UCSD-AML1 (cell line): Measurements from ENCODE around the gene LGR4.
A peak's percentile ranks its signal among the peaks of the same experiment; 100 is the strongest.
"Not testable (repeated sequence)": the region's sequence is repeated elsewhere in the genome, so short reads cannot be mapped to it uniquely, and the experiment has no call there.

Experiments used
- DNase-seq: peaks from one replicate; lab custom pipeline; 2025; ENCODE audit not compliant: unreplicated experiment; lab: John Stamatoyannopoulos, UW

Gene LGR4, protein sequence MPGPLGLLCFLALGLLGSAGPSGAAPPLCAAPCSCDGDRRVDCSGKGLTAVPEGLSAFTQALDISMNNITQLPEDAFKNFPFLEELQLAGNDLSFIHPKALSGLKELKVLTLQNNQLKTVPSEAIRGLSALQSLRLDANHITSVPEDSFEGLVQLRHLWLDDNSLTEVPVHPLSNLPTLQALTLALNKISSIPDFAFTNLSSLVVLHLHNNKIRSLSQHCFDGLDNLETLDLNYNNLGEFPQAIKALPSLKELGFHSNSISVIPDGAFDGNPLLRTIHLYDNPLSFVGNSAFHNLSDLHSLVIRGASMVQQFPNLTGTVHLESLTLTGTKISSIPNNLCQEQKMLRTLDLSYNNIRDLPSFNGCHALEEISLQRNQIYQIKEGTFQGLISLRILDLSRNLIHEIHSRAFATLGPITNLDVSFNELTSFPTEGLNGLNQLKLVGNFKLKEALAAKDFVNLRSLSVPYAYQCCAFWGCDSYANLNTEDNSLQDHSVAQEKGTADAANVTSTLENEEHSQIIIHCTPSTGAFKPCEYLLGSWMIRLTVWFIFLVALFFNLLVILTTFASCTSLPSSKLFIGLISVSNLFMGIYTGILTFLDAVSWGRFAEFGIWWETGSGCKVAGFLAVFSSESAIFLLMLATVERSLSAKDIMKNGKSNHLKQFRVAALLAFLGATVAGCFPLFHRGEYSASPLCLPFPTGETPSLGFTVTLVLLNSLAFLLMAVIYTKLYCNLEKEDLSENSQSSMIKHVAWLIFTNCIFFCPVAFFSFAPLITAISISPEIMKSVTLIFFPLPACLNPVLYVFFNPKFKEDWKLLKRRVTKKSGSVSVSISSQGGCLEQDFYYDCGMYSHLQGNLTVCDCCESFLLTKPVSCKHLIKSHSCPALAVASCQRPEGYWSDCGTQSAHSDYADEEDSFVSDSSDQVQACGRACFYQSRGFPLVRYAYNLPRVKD

DNA sequence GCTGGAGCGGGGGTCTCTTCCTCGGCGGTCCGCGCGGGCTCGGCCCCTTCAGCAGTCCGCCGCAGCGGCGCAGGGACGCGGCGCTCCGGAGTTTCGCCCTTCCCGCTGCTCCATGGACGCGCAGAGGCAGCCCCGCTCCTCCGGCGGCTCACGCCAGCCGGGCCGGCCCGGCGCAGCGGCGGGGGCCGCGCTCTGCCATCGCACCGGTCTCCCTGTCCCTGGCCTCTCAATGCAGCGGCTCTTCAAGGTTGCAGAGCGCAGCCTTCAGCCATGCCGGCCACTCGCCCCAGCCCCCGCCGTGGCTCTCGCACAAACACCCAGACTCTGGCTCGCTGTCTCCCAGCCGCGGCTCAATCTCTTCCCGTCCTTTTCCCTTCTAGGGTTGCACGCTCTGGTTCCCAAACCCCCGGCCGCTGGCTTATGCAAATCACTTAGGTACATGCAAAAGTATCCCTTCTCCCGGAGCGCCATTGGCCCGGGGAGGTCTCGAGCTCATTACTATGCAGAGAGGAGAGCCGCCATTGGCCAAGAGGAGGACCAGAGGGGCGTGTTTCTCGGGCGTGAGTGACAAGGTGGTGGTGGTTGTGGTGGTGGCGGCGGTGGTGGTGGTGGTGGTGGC, at the start of gene LGR4:
Gene LGR4, minus strand, starts transcription at position 393 of the 619 bp plus-strand sequence. CDS start 488 bp downstream, outside the sequence.
- DNase-seq = peak; percentile 8

DNA sequence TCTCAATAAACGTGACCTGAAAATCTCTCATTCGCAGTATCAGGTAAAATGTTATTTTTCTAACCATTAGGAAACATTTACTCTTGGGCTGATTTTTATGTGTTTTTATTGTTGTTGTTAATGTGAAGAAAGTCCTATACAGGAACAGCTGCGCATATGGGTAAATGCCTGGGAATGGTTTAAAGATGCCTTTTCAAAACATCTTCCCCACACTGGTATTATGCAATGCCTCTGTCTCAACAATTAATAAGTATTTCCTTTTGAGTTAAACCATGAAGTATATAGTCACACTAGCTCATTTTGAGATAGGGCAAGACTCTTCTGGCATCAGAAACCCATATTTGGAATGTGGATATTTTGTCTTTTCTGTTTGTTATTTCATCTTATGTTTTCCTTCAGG, 47.6 kb upstream of the LGR4 start:
- no peak for DNase-seq

DNA sequence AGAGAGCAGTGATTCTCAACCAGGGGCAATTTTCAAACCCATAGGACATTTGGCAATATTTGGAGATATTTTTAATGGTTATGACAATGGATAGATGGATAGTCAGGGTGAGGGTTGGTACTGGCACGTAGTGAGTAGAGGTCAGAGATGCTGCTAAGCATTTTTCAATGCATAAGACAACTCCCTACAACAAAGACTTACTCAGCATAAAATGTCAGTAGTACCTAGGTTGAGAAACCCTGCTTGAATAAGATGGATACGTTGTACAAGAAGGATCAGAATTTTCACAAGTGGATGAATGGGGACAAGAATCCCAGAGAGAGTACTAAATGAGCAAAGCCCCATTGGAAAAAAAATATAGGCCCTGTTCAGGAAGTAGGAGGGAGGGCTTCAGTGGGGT, 45.9 kb upstream of the LGR4 start:
- no peak for DNase-seq

DNA sequence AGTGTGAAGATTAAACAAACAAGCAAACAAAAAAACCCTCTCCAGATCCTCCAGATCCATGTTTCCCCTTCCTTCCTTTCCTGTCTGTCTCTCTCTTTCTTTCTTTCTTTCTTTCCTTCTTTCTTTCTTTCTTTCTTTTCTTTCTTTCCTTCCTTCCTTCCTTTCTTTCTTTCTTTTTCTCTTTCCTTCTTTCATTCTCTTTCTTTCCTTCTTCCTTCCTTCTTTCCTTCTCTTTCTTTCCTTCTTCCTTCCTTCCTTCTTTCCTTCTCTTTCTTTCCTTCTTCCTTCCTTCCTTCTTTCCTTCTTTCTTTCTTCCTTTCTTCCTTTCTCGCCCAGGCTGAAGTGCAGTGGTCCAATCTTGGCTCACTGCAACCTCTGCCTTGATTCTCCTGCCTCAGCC, 44.9 kb upstream of the LGR4 start:
- DNase-seq = not testable (repeated sequence)

DNA sequence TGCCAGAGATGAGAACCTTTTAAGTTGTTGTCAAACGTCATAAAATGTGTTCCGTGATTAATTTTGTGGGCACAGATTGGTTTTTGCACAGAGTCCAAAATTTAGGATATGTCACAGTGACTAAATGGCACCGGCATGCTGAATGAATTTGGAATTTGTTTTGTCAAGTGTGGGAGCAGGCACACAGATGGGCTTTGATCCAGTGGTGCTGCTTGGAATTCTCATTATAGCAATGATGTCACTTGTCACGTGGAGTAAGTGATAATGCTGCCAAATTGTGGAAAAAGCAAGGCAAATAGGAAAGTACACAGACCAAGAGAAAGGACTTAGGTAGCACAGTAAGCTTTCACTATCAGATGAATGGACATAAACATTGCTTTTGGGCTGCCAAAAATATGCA, 42.0 kb upstream of the LGR4 start:
- DNase-seq = no peak

DNA sequence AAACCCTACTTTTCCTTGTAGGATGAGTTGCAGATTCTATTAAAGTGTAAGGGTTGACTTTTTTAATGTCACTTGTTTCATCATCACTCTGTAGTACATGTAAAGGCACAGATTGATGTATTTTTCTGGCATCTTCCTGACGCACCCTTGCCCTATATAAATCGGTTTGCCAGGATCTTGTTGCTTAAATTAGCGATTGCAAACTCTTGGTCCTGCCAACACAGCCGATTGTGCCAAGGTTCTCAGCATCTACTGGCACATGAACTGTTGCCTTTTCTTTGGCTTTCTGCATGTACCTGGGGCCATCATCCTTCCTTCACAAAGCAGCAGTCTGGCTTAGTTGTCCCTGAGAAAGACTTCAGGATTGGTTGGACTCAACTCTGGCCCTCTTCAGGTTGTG, 41.5 kb upstream of the LGR4 start:
- no peak for DNase-seq

DNA sequence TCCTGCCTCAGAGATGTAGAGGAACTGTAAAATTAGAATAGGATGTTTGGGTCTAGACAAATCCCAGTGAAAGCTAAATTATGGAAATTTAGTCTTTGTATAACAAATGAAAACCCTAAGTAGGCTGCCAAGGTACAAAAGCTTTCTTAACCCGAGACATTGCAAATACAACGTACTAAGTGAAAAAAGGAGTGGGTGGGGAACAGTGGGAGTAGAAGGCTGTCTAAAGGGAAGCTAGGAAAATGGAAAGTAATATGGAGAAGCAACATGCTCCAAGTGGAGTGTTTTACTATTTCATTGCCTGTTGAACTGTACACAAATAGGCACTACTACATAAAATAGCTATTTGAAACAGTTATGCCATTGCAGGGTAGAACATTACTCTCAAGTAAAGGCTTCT, 40.8 kb upstream of the LGR4 start:
- no peak for DNase-seq

DNA sequence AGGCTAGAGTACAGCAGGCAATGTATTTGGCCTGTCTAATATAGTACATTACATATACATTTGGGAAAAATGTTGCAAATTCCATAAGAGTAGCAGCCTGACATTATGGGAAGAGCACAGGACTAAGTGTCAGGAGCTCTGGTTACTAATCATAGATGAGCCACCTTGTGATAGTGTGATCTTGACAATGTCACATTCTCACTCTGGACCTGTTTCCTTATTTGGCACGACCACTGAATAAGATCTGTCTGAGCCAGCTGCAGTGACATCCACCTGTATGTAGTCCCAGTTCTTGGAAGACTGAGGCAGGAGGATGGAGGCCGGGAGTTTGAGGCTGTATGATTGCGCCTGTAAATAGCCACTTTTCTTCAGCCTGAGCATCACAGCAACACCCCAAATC, 39.6 kb upstream of the LGR4 start:
- DNase-seq = no peak

DNA sequence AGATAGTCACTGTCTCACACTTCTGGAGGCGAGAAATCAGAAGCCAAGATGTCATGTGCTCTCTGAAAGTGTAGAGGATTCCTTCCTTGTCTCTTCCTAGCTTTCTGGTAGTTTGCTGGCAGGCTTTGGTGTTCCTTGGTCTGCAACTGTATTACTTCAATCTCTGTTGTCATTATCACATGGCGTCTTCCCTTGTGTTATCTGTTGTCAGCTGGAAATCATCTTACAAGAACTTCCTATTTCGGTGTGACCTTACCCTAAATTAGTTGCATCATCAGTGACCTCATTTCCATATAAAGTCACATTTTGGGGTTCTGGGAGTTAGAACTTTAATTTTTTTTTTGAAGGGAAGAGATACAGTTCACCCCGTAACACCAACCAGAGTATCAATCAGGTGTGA, 37.3 kb upstream of the LGR4 start:
- no peak for DNase-seq

DNA sequence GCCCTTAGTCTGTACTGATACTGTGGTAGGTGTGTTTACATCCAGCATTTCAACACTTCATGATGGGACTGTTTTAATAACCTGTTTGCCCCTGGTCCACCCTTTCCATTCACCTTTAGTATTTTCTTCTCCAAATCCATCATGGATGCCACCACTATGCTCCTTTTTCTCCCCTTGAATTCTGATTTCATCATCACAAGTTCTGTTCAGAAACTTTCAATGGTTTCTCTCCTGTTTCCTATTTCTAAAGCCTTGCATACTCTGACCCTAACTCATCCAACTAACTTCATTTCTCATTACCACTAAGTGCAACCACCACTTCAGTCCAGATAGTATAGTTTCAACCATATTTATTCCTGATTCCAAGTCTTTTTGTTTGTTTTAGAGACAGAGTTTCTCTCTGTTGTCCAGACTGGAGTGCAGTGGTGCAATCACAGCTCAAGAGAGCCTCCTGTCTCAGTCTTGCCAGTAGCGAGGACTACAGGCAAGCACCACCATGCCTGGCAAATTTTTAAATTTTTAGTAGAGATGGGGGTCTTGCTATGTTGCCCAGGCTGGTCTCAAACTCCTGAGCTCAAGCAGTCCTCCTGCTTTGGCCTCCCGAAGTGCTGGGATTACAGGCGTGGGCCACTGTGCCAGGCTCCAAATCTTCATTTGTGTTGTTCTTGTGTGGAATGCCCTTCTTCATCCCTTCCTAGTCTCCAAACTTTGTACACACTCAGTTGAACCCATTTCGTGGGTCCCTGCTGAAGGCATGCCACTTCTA, 35.1 kb upstream of the LGR4 start:
- DNase-seq = no peak

DNA sequence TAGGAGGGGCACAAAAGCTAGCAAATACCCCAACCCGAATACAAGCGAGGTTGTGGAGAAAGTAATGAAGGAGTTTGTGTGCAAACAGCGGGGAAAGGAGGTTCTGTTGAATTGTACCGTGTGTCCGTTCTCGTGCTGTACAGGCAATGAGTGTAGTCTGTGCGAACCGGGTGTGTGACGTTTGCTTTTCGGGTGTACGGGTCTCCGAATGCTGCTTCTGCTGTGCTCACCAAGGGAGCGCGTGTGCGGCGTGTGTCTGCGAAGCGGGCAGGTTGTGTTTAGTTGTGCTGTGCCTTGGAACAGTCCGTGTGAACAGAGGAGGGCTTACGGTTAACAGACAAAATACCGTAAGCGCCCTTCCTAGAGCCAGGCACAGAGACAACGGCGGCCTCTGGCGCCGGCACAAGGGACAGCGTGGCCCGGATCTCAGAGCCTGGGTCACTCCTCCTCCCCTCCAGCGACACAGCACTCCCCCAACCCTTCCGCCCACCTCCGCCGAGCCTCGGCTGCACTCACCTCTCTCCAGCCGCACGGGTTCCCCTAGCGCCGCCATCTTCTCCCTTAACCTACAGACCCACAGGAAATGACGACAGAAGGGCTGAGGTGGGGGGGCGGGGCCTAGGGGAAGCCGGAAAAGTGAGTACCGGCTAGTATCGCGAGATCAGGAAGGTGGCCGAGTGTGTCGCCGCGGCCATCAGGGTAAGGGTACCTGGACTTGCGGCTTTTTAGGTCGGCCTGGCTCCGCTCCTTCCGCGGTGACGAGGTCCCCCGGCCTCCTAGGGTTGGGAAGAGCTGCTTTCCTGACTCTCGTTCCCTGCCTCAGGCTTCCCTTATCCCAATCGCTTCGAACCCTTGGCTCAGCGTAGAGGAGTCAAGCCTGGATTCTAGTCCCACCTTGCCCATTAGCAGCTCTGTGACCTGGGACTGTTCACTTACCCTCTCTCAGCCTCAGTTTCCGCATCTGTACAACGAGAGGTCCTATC, 33.9 kb upstream of the LGR4 start, which contains the start of gene LIN7C:
Gene LIN7C, minus strand, starts transcription at position 570 of the 983 bp plus-strand sequence. Its CDS starts 17 bp downstream, at position 553.
- DNase-seq = peak; percentile 93

DNA sequence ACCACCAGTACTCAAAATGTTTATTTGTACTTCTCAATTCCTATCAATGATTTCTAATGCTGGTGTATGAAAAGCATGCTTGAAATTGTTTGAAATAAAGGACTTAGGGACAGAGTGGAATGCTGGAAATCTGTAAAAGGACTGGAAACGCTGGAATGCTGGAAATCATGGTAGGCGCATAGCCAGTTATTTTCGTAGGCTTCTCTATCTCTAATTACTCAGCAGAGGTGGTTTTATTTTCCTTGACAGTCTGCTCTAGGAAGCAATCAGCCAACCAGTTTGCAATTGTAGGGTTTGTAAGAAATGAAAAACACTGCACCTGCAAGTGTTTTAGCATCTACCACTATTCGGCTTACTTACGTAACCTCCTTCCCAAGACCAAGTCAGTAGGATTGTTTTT, 33.2 kb upstream of the LGR4 start:
- DNase-seq = no peak

DNA sequence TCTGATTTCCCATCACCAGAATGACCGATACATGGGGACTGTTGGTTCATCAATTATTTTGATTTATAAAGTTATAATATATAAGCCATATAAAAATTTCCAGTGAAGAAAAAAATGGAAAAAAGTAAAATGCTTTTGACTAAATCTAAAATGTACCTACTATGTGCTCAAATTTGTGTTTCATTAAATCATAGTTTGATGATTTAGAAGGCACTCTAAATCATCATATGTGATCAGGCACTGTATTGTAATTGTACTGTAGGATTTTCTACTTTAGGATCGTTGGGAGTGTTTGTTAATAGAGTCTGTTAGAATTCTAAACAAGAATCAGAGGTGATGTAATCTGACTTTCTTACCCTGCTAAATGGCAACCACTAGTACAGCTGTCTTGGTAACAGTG, 31.6 kb upstream of the LGR4 start:
- no peak for DNase-seq

DNA sequence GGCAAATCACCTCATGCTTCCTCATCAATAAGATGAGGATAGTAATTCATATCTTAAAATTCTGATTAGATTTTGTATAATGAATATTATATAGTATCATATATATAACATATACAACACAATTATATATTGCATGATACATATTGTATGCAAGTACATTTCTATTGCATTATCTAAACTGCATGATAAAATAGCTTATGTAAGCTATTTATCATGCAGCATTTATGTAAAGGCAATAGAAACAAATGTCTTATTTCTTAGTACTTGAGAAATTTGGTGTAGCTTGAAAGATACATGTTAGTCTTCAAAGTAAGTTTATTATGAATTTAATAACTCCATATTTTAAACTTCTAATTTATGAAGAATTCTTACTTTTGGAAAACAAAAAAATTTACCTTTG, 28.5 kb upstream of the LGR4 start:
- DNase-seq = no peak

DNA sequence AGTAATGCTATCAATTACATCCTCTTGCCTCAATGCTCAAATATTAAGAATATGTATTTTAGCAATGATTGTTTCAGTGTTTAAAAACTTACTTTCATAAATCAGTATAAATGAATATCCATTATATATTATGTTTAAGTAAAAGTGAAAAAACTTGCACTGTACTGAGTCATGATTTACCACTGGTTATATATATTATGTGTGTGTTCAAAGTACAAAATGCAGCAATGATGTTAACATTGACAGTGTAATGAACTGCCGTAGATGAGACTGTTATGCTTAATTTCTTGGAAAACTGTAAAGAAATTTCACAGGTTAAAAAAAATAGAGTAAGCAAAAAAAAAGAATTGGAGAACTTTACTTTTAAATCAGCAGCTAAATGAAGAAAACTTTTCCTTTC, 25.3 kb upstream of the LGR4 start:
- DNase-seq = no peak

DNA sequence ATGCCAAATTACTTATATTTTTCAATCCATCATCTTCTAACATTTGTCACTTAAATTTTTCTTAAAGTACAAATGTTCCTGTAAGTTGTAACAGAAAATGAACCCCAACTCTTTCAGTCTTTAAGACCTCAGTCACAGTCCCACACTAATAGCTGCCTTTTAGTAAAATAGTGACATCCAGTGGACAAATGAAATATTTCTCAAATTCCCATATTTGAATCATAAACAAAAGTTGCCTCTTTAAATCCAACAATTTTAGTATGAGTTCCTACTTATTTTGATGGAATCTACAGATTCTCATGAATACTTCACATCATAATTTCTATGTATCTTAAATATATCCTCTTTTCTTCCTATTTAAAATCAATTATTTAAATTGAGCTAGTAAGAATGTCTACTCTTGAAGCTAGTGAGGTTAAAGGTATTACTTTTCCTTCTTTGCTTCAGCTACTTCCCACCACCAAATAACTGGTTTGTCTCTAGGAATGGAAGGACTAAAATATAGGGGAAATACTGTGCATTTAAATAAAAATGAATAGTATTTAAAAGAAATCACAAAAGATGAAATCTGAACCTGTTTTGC, 24.8 kb upstream of the LGR4 start:
- DNase-seq = no peak

DNA sequence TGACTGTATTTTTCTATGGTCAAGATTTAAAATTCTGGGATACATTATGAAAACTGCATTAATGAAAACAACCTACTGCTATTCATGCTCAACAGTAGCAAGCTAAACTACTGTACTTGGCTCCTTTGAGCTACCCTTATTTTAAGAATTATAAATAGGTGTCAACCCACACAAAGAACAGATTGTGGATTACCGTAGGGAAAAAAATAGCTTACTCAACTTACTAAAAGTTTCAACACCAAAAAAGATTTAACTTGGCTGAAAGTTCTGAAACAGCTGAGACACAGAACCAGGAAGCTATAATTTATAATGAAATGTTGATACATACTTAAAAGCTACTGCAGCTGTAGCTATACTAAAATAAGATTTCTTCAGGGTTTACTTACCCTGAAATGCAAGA, 23.9 kb upstream of the LGR4 start:
- no peak for DNase-seq

DNA sequence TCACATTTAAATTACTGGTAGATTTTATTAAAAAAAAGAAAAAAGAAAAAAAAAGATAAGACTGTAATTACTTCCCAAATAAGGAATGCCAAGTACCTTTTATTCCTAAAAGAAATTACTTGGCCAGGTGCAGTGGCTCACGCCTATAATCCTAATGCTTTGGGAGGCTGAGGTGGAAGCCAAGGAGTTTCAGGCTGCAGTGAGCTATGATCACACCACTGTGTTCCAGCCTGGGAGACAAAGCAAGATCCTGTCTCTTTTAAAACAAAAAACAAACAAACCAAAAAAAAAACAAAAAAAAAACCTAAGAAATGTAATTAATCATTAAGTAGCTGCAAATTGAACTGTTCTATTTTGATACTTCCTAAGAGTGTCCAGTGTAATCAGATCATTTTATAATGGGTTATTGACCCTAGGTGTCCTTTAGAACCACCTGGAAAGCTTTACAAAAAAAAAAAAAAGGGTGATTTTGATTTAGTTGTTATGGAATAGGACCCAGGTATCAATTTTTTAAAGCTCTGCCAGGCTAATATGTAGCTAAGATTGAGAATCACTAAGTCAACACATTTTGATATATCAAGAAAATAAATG, 23.2 kb upstream of the LGR4 start:
- no peak for DNase-seq

DNA sequence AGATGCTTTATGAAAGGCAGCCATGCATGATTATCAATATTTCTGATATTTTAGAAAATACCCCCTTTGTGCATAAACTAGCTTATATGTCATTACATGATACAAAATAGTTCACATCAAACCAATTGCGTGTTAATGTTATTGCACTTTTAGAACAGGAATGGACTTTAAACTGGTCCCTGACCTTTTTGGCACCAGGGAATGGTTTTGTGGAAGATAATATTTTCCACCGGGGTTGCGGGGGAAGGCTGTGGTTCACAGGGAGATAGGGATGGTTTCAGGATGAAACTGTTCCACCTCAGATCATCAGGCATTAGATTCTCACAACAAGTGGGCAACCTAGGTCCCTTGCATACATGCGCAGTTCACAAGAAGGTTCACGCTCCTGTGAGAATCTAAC, 16.5 kb upstream of the LGR4 start:
- no peak for DNase-seq
